Measurements from ENCODE around the gene SFT2D2. TPM values are rescaled to one million over a fixed set of nuclear protein-coding genes. Genes with fewer than 3 reads are reported as not detected.

Gene SFT2D2
- total and polyA plus RNA-seq, 2 of the 8 experiments (the other 6 are each of a cell fraction or from before 2014, with no cell fraction given): 9.0 to 29.0 TPM

- H3K4me2 ChIP-seq (ENCODE audit: insufficient read depth in 1 of 2, low read depth in 2 of 2, low read length in 2 of 2): no peak overlapping the region
- no peak overlapping the region for H4K8ac ChIP-seq (ENCODE audit: extremely low read depth, insufficient read depth, low read length)
- no peak overlapping the region for H4K5ac ChIP-seq (ENCODE audit: insufficient read length, low read depth, low read length)
- no peak overlapping the region for H2AFZ ChIP-seq (ENCODE audit: low read length)
- POLR2A ChIA-PET (ENCODE audit: partially characterized antibody): no interaction called here
- no peak for FAIRE-seq
- no peak overlapping the region for H2BK12ac ChIP-seq (ENCODE audit: low read depth, low read length)
- H2BK15ac ChIP-seq (ENCODE audit: low read length): no peak overlapping the region
- H4K91ac ChIP-seq (replicated peaks; ENCODE audit: insufficient read length, low read length): no peak overlapping the region
- H3K56ac ChIP-seq (replicated peaks; ENCODE audit: insufficient read length, low read depth, low read length): no peak overlapping the region
- no peak for DNase-seq (ENCODE audit: low read depth in 1 of 2, low spot score in 2 of 2)
- H2BK120ac ChIP-seq (replicated peaks; ENCODE audit: low read depth, low read length): no peak overlapping the region
- no peaks in the 10 kb centered on the region for H3K23me2 ChIP-seq (ENCODE audit: low read depth, low read length)
- H3K79me1 ChIP-seq (ENCODE audit: low read depth, low read length): no peaks in the 10 kb centered on the region
- H3K79me2 ChIP-seq (ENCODE audit: control insufficient read depth in 1 of 2, insufficient read depth in 2 of 2, low read length in 2 of 2): no peaks in the 10 kb centered on the region
- no peak overlapping the region for H2AK5ac ChIP-seq (ENCODE audit: low read depth, low read length)
- no peak overlapping the region for H3K23ac ChIP-seq (ENCODE audit: insufficient read length)
- peaks cover 0 to 9% (median 2%) of the 10 kb centered on the region in 4 experiments; a peak in 5 of 7 replicates for H3K4me1 ChIP-seq (replicated peaks in 1 of 4; ENCODE audit: control insufficient read depth in 3 of 4, insufficient read depth in 4 of 4, low read length in 3 of 4)
- no peak overlapping the region for H2BK5ac ChIP-seq (ENCODE audit: low read depth, low read length)
- WGBS, 2 experiments (ENCODE audit: extremely low coverage in 1 of 2, insufficient coverage in 1 of 2, insufficient read length in 1 of 2, insufficient replicate concordance in 2 of 2, low coverage in 1 of 2, low lambda C conversion rate in 2 of 2, missing lambda C conversion rate in 1 of 2): 76% methylated on average over 4 of the region's 4 CpGs; no CpG with 5 or more reads in 1 of the 2 experiments
- no peaks in the 10 kb centered on the region for H3K9me3 ChIP-seq (ENCODE audit: insufficient read depth in 2 of 2, low read depth in 1 of 2, low read length in 1 of 2)
- no peak overlapping the region for H3K18ac ChIP-seq (ENCODE audit: extremely low read depth, low read length)
- H4K20me1 ChIP-seq (replicated peaks in 1 of 2; ENCODE audit: control insufficient read depth in 1 of 2, insufficient read depth in 2 of 2, low read length in 2 of 2): no peaks in the 10 kb centered on the region
- H2BK20ac ChIP-seq (ENCODE audit: low read length): no peak overlapping the region
- H3K4ac ChIP-seq (replicated peaks; ENCODE audit: insufficient read length, low read depth, low read length): no peak overlapping the region
- H3K4me3 ChIP-seq (ENCODE audit: extremely low read depth in 1 of 4, insufficient read depth in 2 of 4, low read depth in 3 of 4, low read length in 4 of 4): no peak overlapping the region
- H3K9ac ChIP-seq (replicated peaks in 1 of 4; ENCODE audit: extremely low read depth in 1 of 4, low read depth in 3 of 4, low read length in 3 of 4): no peak overlapping the region
- no peak overlapping the region for H3K14ac ChIP-seq (ENCODE audit: insufficient read length)
- CTCF ChIA-PET (ENCODE audit: partially characterized antibody): interaction anchor here (0.6 to 1.5 kb wide), 3 partner anchors 22 to 53 kb away, joined by 3 to 5 read pairs (median 4); no protein-coding TSS in a partner anchor
- H3K27me3 ChIP-seq (replicated peaks in 1 of 4; ENCODE audit: control insufficient read depth in 3 of 4, extremely low read depth in 1 of 4, insufficient read depth in 3 of 4, low read length in 3 of 4): no peaks in the 10 kb centered on the region
- no peaks in the 10 kb centered on the region for H3K36me3 ChIP-seq (ENCODE audit: control insufficient read depth in 2 of 4, insufficient read depth in 4 of 4, low read length in 3 of 4)
- no peak overlapping the region for H3K27ac ChIP-seq (ENCODE audit: low read depth, low read length)
- TF ChIP-seq SIN3A (conservative IDR thresholded peaks at IDR 0.05 in 1 of 2, IDR thresholded peaks at IDR 0.05 in 1 of 2; ENCODE audit: low read depth in 1 of 2, low read length in 2 of 2) (no peak), SRF (IDR thresholded peaks at IDR 0.05; ENCODE audit: low read depth, low read length) (no peak), ATF3 (IDR thresholded peaks at IDR 0.05; ENCODE audit: insufficient read depth, low read depth, low read length) (no peak), KDM1A (IDR thresholded peaks at IDR 0.05; ENCODE audit: borderline replicate concordance, low read length) (no peak), CTCF (IDR thresholded peaks at IDR 0.05; ENCODE audit: control extremely low read depth in 1 of 3, insufficient read depth in 1 of 3, low read depth in 1 of 3, low read length in 3 of 3) (no peak), HDAC6 (IDR thresholded peaks at IDR 0.05; ENCODE audit: low read depth, low read length) (no peak), TAF7 (optimal IDR thresholded peaks at IDR 0.05; ENCODE audit: borderline replicate concordance, low read depth, low read length) (no peak), TCF12 (IDR thresholded peaks at IDR 0.05; ENCODE audit: low read depth, low read length) (no peak)
Observed at GRCh38 chr1:168285971-168286927, 60.4 kb downstream of the SFT2D2 start.

Measured in H1 (cell line).